ENCODE data around the gene RTF2.
"Not testable (repeated sequence)": the region's sequence is repeated elsewhere in the genome, so short reads cannot be mapped to it uniquely, and the experiment has no call there.

RTF2 gene

DNA sequence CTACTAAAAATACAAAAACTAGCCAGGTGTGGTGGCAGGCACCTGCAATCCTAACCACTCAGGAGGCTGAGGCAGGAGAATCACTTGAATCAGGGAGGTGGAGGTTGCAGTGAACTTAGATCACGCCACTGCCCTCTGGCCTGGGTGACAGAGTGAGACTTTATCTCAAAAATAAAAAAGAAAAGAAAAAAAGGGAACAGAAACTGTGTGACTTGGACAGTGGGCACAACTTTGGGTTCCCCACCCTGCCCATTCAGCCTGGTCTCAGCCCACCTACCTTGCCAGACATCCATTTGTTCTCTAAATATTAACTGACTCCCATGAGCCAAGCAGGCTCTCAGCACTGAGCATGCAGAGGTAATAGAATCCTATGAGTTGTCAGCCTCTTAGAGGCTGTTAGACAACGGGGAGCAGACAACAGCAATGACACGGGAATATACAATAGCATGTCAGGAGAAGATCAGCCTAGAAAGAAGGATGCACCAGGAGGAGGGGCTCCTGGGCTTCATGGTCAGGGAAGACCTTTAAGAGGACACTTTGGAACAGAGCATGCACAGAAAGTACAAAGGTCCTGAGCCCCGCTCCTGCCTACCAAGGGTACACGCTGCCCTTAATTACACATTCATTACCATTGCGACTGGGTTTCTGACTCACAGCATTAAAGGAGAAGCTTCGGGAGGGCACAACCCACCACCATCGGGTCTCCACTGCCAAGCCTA, 84.6 kb downstream of the RTF2 start:
- DNase-seq (ENCODE audit: low read depth), result no peak

DNA sequence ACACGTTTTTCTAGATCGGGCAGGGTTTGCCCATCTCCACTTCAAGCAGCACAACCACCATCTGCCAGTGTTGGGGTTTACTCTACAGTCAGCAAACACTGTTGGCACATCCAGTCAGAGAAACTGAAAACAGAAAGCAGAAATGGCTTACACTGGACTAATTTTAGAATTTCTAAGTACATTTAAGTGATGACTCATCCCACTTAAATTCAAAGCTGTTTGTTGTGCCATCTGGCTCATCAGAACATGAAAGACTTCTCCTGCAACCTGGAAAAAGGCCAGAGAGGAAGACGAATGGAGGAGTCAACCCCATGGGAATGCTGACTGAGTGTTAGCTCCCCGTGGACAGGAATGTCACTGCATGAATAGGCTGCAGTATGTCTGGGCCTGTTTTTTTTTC, 86.4 kb downstream of the RTF2 start:
- DNase-seq (ENCODE audit: low read depth), result no peak

DNA sequence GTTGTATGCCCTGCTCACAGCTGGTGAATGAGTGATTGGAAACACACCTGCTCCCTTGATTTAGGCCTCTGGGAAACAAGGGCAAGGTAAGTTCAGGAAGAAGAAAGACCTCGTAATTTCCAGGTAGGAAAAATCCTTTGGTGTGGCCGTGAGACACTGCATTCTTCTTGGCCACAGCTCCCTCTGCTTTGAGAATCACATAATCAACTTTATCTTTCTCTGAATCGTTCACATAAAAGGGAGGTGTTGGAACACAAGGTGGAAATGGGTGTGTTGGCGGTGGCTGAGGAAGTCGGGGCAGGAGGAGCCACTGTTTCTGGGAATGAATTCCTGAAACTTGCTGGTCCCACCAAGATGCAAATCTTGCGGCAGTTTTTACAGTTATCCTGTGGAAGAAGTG, 90.5 kb downstream of the RTF2 start:
- DNase-seq (ENCODE audit: low read depth), result no peak

DNA sequence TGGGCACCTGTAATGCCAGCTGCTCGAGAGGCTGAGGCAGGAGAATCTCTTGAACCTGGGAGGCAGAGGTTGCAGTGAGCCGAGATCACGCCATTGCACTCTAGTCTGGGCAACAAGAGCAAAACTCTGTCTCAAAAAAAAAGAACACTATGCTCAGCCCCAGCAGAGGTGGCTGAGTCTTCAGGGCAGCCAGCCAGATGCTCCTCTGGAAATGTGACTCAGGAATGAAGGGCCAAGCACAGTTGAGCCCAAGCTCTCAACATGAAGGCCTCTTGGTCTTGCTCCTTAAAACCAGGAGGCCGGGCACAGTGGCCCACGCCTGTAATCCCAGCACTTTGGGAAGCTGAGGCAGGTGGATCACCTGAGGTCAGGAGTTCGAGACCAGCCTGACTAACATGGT, 96.1 kb downstream of the RTF2 start:
- not testable (repeated sequence) for DNase-seq (ENCODE audit: low read depth)

DNA sequence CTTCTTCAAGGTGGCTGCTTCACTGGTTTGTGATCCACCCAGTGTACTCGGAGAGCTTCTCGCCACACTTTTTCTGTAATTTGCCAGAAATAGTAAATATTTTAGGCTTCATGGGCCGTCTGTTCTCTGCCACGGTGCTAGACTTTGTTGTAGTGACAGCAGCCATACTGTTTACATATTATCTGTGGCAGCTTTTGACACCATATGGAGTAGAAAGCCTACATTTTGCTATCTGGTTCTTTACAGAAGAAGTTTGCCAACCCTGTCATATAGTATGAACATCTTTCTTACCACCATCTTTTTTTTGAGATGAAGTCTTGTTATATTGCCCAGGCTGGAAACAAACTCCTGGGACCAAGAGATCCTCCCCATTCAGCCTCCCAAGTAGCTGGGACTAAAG, 97.1 kb downstream of the RTF2 start:
- no peak for DNase-seq (ENCODE audit: low read depth)

DNA sequence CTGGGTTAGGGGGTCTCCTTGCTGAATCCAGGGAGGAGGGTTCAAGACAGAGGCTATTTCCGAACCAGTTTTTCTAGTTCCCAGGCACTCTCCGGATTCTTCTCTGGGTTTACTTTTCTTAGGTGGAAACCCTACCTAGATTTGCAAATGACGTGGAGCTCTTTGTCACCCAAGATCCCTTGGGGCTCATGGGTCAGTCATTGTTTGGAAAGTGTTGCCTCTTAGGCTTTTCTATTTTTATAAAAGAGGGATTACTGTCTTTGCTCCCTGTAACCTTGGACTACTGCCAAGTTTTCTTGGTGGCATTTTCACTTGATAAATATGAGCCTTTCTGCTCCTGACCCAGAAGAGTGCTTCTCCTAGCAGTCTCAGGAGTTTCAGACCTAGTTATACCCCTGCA, 98.2 kb downstream of the RTF2 start:
- DNase-seq (ENCODE audit: low read depth), result no peak

Data from stimulated activated CD8-positive, alpha-beta memory T cell treated with anti-CD3 and anti-CD28 coated beads, Interleukin-7, amount 100 ng/mL, for 24 hours (primary cell).